ENCODE results near the gene SLC7A11.
"Not testable (repeated sequence)": the region's sequence is repeated elsewhere in the genome, so short reads cannot be mapped to it uniquely, and the experiment has no call there.

Gene SLC7A11

DNA sequence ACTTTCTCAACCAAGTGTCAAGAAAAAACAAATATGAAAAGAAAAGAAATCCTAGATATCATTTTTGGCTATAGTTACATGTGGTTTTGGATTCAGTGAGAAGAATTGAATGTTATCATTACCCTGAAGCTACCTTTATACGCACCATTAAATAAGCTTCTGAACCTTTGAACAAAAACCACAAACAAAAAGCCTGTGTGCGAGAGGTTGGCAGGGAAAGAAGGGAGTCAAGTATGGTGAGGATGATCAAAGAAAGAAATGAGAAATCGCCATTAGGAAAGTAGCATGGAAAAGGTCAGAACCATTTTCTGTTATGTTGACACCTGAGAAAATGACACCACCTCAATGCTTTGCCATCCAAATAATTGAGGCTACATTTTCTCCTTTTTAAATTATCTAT is 1.2 kb upstream of the SLC7A11 start:
- no peak for DNase-seq (ENCODE audit: low read depth in 2 of 2)

GRCh38 chr4:138242834-138243156 is 646 bp upstream of the SLC7A11 start:
- DNase-seq (ENCODE audit: low read depth in 2 of 2): no peak

GRCh38 chr4:138241281-138242075 is 671 bp downstream of the SLC7A11 start:
- no peak for DNase-seq (ENCODE audit: low read depth in 2 of 2)

GRCh38 chr4:138239491-138239890 is 2.7 kb downstream of the SLC7A11 start:
- DNase-seq (ENCODE audit: low read depth in 2 of 2): no peak

DNA sequence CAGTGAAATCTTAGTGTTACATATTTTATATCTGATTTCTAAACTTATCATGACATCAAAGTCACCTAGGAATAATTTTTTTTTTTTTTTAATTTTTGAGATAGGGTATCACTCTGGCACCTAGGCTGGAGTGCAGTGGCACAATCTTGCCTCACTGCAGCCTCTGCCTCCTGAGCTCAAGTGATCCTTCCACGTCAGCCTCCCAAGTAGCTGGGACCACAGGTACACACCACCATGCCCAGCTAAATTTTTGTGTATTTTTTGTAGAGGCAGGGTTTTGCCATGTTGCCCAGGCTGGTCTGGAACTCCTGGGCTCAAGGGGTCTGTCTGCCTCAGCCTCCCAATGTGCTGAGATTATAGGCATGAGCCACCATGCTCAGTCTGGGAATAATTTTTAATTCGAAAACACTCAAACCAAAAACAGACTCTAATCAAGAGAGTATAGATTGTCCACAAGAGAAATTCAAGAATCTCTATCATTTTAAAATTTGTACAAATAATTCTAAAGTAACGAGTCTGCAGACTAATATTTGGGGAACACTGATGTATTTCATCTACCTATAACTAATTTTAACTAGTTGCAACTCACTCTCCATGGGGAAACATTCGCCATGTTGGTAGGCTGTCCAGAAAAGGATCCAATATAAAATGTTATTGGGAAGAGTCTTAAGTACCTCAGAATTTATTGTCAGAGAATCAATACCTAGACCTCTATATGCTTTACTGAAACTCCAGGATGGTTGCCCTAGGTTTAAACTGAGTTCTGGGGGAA is 3.4 kb downstream of the SLC7A11 start:
- no peak for DNase-seq (ENCODE audit: low read depth in 2 of 2)

DNA sequence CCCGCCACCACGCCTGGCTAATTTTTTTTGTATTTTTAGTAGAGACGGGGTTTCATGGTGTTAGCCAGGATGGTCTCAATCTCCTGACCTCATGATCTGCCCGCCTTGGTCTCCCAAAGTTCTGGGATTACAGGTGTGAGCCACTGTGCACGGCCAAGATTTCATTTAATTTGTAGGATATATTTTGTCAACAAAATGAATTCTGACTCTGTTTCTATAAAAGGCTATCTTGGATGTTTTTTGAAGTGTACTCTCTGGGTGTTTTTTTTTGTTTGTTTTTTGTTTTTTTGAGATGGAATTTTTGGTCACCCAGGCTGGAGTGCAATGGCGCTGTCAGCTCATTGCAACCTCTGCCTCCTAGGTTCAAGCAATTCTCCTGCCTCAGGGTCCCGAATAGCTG is 5.0 kb downstream of the SLC7A11 start:
- DNase-seq (ENCODE audit: low read depth in 2 of 2): not testable (repeated sequence)

GRCh38 chr4:138236037-138236436 is 6.1 kb downstream of the SLC7A11 start:
- no peak for DNase-seq (ENCODE audit: low read depth in 2 of 2)

DNA sequence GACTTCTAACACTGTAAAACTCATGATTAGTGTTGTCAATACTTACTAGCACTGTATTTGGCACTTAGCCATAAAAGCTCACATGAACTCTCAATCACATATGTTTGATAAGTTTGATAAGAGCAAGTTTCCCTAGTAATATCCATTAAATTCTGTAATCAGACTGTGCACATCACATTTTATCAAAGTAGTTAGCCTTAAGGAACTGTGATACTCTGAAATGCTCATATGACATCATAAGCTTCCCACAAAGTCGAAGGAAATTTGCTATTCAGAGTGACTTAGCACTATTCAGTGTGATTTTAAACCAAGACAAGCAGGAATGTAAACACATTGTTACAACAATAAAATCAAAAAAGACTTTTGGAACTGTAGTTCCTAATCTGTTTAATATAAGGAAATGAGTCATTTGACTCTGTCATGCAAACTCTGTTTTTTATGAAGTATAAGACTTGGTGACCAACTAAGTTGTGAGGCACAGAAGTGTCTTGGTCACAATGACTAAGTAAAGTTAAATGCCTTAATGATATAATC is 6.7 kb downstream of the SLC7A11 start:
- DNase-seq (ENCODE audit: low read depth in 2 of 2): no peak

GRCh38 chr4:138234248-138234647 is 7.9 kb downstream of the SLC7A11 start:
- no peak for DNase-seq (ENCODE audit: low read depth in 2 of 2)

GRCh38 chr4:138233313-138234034 is 8.7 kb downstream of the SLC7A11 start:
- DNase-seq (ENCODE audit: low read depth in 2 of 2): no peak

GRCh38 chr4:138232364-138232763 is 9.8 kb downstream of the SLC7A11 start:
- DNase-seq (ENCODE audit: low read depth in 2 of 2): no peak

DNA sequence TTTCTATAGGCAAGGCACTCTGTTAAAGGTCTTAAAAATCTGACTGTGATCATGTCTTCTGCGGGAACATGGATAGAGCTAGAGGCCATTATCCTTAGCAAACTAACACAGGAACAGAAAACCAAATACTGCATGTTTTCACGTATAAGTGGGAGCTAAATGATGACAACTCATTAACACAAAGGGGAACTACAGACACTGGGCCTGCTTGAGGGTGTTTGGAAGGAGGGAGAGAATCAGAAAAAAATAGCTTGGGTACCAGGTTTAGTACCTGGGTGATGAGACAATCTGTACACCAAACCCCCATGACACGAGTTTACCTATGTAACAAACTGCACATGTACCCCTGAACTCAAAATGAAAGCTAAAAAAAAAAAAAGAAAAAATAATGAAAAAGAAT is 12.1 kb downstream of the SLC7A11 start:
- DNase-seq (ENCODE audit: low read depth in 2 of 2): no peak

GRCh38 chr4:138229160-138229559 is 13.0 kb downstream of the SLC7A11 start:
- DNase-seq (ENCODE audit: low read depth in 2 of 2): no peak

DNA sequence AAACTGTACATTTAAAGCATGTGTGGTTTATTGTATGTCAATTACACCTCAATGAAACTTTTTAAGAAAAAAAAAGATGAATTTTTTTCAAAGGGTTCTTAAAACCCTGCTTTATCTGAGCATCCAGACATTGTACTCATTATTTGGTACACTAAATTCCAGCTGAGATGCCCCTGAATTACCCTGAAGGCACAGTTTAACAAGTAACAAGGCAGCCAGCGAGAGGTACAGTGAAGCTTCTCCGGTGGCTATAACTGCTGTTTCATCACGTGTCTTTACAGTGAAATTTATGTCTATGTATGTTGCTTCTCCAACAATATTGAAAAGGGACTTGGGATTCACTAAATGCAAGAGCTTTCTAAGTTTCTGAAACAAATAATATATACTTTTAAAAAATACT is 15.8 kb downstream of the SLC7A11 start:
- no peak for DNase-seq (ENCODE audit: low read depth in 2 of 2)

DNA sequence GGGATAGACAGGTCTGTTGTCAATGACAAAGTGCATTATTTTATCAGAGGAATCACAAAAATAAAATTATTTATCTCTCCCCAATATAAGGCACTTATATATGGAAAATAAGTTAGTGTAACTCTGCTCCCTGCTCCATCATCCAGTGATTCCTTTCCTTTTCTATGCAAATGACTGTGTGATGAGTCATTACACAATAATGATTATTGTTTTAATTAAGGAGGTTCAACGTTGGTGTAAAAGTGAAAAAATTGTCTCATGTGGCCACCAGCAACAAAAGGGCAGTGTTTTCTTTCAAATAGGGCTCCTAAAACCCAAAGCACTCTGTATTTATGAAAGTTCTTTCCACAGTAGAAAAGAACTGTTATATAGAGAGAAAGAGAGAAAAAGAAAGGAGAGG is 16.7 kb downstream of the SLC7A11 start:
- DNase-seq (ENCODE audit: low read depth in 2 of 2): no peak

- DNase-seq (ENCODE audit: low read depth in 2 of 2): no peak
Observed at GRCh38 chr4:138224614-138225013, 17.5 kb downstream of the SLC7A11 start.

- DNase-seq (ENCODE audit: low read depth in 2 of 2): no peak
Observed at GRCh38 chr4:138223231-138223910, 18.8 kb downstream of the SLC7A11 start.

DNA sequence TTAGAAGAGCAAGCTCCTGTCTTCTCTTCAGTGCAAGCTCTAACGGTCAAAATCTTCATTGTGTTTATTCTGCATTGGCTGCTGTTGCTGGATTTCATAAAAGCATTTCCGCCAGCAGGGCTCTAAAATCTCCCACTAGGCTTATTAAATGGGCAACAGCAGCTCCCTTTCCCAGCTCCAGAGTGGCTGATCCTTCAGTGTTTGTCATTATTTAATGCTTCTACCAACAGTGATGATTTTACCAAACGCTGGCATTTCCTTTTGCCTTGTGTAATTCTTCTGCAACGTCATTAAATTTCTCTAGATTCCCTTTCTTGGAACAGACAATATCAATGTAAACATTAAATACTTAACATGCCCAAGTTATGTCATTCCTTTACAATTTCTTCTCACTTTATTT is 20.1 kb downstream of the SLC7A11 start:
- DNase-seq (ENCODE audit: low read depth in 2 of 2): no peak

- DNase-seq (ENCODE audit: low read depth in 2 of 2): no peak
Observed at GRCh38 chr4:138218976-138219375, 23.2 kb downstream of the SLC7A11 start.

GRCh38 chr4:138217567-138217966 is 24.6 kb downstream of the SLC7A11 start:
- DNase-seq (ENCODE audit: low read depth in 2 of 2): no peak

DNA sequence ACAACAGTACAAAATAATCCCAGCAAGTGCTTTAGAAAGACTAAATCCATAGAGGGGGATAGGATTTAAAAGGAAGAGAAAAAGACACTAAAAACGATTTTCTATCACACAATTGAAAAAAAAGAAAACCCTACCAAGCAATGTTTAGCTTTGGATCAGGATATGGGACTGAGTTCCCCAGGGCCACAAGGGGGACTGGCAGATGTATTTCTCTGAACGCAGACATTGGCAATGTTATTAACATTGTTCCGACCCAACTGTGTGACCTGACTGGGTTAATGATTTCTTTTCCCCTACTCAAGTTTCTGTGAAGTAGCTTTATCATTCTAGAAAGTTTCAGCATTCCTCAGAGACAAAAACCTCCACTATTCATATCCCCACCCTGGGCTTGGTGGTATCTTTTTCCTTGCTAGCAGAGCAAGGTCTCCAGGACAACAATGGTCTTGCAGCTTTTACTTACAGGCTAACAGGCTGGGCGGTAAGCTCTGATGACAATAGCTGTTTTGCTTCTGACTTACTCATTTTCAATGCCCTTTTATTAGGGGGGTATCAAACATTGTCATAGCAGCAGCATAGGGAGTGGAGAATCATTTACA is 25.8 kb downstream of the SLC7A11 start:
- no peak for DNase-seq (ENCODE audit: low read depth in 2 of 2)

All from stimulated activated CD4-positive, alpha-beta T cell treated with anti-CD3 and anti-CD28 coated beads, Interleukin-4, amount 100 ng/mL, for 48 hours (primary cell).